Body of pancreas (tissue), 4 donors: ENCODE data around the gene CLDN5. TPM values are rescaled to one million over a fixed set of nuclear protein-coding genes. Genes with fewer than 3 reads are reported as not detected.
"Not testable (repeated sequence)": the region's sequence is repeated elsewhere in the genome, so short reads cannot be mapped to it uniquely, and the experiment has no call there.

Source experiments
- ATAC-seq: fragments of 150-250 bp; one replicate; pipeline ENCODE4 v1.9.1; 2016
- DNase-seq, 4 donors: peaks; one replicate each; pipeline ENCODE4 v3.0.0-alpha.2; 2019
- H3K27ac ChIP-seq, 4 donors: fragments of 200-600 bp; sonication (generic); 1 replicate in 3 of 4; 2 replicates in 1 of 4; pipeline versions ENCODE4 v1.5.1 to v1.6.1; 2016 to 2019; ENCODE audit warnings: mild to moderate bottlenecking in 1 of 4, mixed read lengths in 1 of 4, moderate library complexity in 1 of 4
- H3K27me3 ChIP-seq, 2 donors: fragments of 200-600 bp; sonication (generic); one replicate each; pipeline ENCODE4 v1.6.0; 2016; ENCODE audit warnings: mild to moderate bottlenecking in 1 of 2
- H3K36me3 ChIP-seq, 2 donors: fragments of 200-600 bp; sonication (generic); replicated peaks in 1 of 2; 2 replicates each; pipeline ENCODE4 v1.5.1; 2016; ENCODE audit warnings: low read depth in 2 of 2; ENCODE audit not compliant: insufficient read depth in 1 of 2
- H3K4me1 ChIP-seq: fragments of 200-600 bp; sonication (generic); one replicate; pipeline ENCODE4 v1.6.0; 2016
- H3K4me3 ChIP-seq, 2 donors: fragments of 200-600 bp; sonication (generic); 1 replicate in 1 of 2; 2 replicates in 1 of 2; pipeline ENCODE4 v1.5.1; 2016 to 2019
- H3K9me3 ChIP-seq, 3 donors: fragments of 200-600 bp; sonication (generic); 1 replicate in 2 of 3; 2 replicates in 1 of 3; pipeline ENCODE4 v1.5.1; 2016
- CTCF ChIP-seq, 7 experiments: fragments of 450-650 bp in 4 of 7; fragments of 200-600 bp in 3 of 7; sonication (generic) in 3 of 7; IDR thresholded peaks; one replicate each; pipeline ENCODE4 v1.5.1; 2016 to 2019; ENCODE audit warnings: antibody characterized with exemption in 7 of 7
- POLR2A ChIP-seq, 3 donors: fragments of 450-650 bp; IDR thresholded peaks; one replicate each; pipeline ENCODE4 v1.6.1; 2016; ENCODE audit warnings: antibody characterized with exemption in 3 of 3, mild to moderate bottlenecking in 2 of 3
- WGBS, 2 donors: methylation state at CpG; one replicate each; pipeline ENCODE4 v1.1.5; 2017; 5-methylcytosine and 5-hydroxymethylcytosine counted together
- intact Hi-C: fragments of 100-400 bp; cut with DNase I; formaldehyde crosslinking; loops from one replicate; pipeline ENCODE4 v1.15.1; 2023
- total RNA-seq, 2 donors: library from RNA; depleted of rRNA; stranded (reverse); fragments of >200 nt; gene quantifications; one replicate each; pipeline ENCODE4 v1.1.0, GENCODE V29; 2016

The CLDN5 gene
- total RNA-seq, 2 donors from 2014 or later, result 36.9 to 80.4 TPM

- no peak overlapping the region for H3K4me3 ChIP-seq
- no peaks in the 10 kb centered on the region for H3K9me3 ChIP-seq
- WGBS, 2 donors, result 70 to 83% methylated on average over 1 to 2 of the region's 2 CpGs
- ATAC-seq, result no peak
- no peak for DNase-seq
- no peaks in the 10 kb centered on the region for H3K4me1 ChIP-seq
- H3K27ac ChIP-seq, result no peak overlapping the region
- intact Hi-C loops, result no loop called here
- no peak for TF ChIP-seq CTCF (IDR thresholded peaks at IDR 0.05)
- TF ChIP-seq POLR2A (IDR thresholded peaks at IDR 0.05), result no peak
- no peaks in the 10 kb centered on the region for H3K36me3 ChIP-seq
- H3K27me3 ChIP-seq, result no peaks in the 10 kb centered on the region
Observed at GRCh38 chr22:19548964-19549363, 24.8 kb upstream of the CLDN5 start.

DNA sequence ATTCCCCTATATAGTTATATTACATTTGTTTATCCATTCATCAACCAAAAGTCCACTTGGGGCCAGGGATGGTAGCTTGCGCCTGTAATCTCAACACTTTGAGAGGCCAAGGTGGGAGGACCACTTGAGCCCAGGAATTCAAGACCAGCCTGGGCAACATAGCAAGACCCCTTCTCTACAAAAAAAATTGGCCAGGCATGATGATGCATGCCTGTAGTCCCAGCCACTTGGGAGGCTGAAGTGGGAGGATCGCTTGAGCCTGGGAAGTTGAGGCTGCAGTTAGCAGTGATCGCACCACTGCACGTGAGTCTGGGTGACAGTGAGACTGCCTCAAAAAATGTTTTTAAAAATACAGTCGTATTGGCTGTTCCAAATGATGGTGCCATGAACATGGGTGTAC, 24.2 kb upstream of the CLDN5 start:
- 74 to 91% methylated on average over 5 of the region's 5 CpGs for WGBS, 2 donors
- H3K4me3 ChIP-seq, H3K4me1 ChIP-seq, H3K27ac ChIP-seq, H3K36me3 ChIP-seq, H3K9me3 ChIP-seq, DNase-seq, ATAC-seq, intact Hi-C loops, H3K27me3 ChIP-seq: not testable (repeated sequence)

DNA sequence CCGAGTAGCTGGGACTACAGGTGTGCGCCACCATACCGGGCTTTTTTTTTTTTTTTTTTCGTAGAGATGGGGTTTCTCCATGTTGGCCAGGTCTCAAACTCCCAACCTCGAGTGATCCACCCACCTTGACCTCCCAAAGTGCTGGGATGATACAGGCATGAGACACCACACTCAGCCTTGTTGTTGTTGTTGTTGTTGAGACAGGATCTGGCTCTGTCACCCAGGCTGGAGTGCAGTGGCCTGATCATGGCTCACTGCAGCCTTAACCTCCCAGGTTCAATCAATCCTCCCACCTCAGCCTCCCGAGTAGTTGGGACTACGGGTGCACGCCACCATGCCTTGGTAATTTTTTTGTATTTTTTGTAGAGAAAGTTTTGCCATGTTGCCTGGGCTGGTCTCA, 23.4 kb upstream of the CLDN5 start:
- ATAC-seq (no peak), DNase-seq (no peak)
- H3K27ac ChIP-seq, result no peak overlapping the region
- WGBS, 2 donors, result 77 to 79% methylated on average over 8 of the region's 8 CpGs
- no peaks in the 10 kb centered on the region for H3K4me1 ChIP-seq
- intact Hi-C loops, result no loop called here
- H3K36me3 ChIP-seq, result no peaks in the 10 kb centered on the region
- TF ChIP-seq CTCF (IDR thresholded peaks at IDR 0.05) (no peak), POLR2A (IDR thresholded peaks at IDR 0.05) (no peak)
- H3K9me3 ChIP-seq, result no peaks in the 10 kb centered on the region
- H3K4me3 ChIP-seq, result no peak overlapping the region
- no peaks in the 10 kb centered on the region for H3K27me3 ChIP-seq

DNA sequence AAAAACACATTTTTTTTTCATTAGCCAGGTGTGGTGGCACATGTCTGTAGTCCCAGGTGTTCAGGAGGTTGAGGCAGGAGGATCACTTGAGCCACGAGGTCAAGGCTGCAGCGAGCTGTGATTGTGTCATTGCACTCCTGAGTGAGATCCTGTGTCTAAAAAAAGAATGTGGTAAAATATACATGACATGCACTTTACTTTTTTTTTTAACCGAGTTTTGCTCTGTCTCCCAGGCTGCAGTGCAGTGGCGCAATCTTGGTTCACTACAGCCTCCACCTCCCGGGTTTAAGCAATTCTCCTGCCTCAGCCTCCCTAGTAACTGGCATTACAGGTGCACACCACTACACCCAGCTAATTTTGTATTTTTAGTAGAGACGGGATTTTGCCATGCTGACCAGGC, 22.5 kb upstream of the CLDN5 start:
- no peak for ATAC-seq
- 48 to 63% methylated on average over 6 of the region's 6 CpGs for WGBS, 2 donors
- Histone ChIP-seq H3K9me3 (no peaks in the 10 kb centered on the region), H3K36me3 (no peaks in the 10 kb centered on the region), H3K4me1 (no peaks in the 10 kb centered on the region), H3K4me3 (no peak overlapping the region), H3K27me3 (no peaks in the 10 kb centered on the region), H3K27ac (no peak overlapping the region)
- no peak for TF ChIP-seq CTCF (IDR thresholded peaks at IDR 0.05)
- TF ChIP-seq POLR2A (IDR thresholded peaks at IDR 0.05), result no peak
- no peak for DNase-seq
- intact Hi-C loops, result no loop called here

- intact Hi-C loops, result no loop called here
- H3K27ac ChIP-seq, result no peak overlapping the region
- H3K27me3 ChIP-seq, result no peaks in the 10 kb centered on the region
Observed at GRCh38 chr22:19545935-19546207, 21.7 kb upstream of the CLDN5 start.

More at GRCh38 chr22:19545935-19546207, 21.7 kb upstream of the CLDN5 start:
- 61 to 70% methylated on average over 5 of the region's 5 CpGs for WGBS, 2 donors
- DNase-seq (no peak), ATAC-seq (no peak)
- TF ChIP-seq CTCF (IDR thresholded peaks at IDR 0.05), result no peak
- TF ChIP-seq POLR2A (IDR thresholded peaks at IDR 0.05), result no peak
- H3K36me3 ChIP-seq, result no peaks in the 10 kb centered on the region
- H3K4me3 ChIP-seq, result no peak overlapping the region
- no peaks in the 10 kb centered on the region for H3K4me1 ChIP-seq
- no peaks in the 10 kb centered on the region for H3K9me3 ChIP-seq
